A549 (cell line): ENCODE results near the gene INO80C. TPM values are rescaled to one million over a fixed set of nuclear protein-coding genes. Genes with fewer than 3 reads are reported as not detected.

Experiments used
- ATAC-seq, 2 experiments: fragments of 200-7000 bp in 1 of 2; fragments of >200 bp in 1 of 2; cut with Nextera tagmentation in 1 of 2; cut with Tn5 transposase in 1 of 2; 3 replicates each; pipeline versions ENCODE4 v1.8.0 to v1.9.1; 2018 to 2020; ENCODE audit warnings: mild to moderate bottlenecking in 1 of 2, moderate library complexity in 1 of 2
- CTCF ChIA-PET: fragments of 300-600 bp; sonication (Branson Sonifier 250); formaldehyde crosslinking; extraction: SDS; loops from one replicate; lab custom pipeline; 2021; ENCODE audit warnings: antibody characterized with exemption, inconsistent platforms; lab: Yijun Ruan, JAX
- POLR2A ChIA-PET: fragments of 350-600 bp; formaldehyde crosslinking; extraction: SDS; loops from one replicate; lab custom pipeline; 2021; ENCODE audit warnings: antibody characterized with exemption, inconsistent platforms; lab: Yijun Ruan, JAX
- DNase-seq, 2 experiments: peaks; one replicate each; pipeline versions ENCODE4 v3.0.0 to v3.0.0-alpha.2; 2011 to 2016; ENCODE audit warnings: low read depth in 1 of 2, low spot score in 1 of 2
- FAIRE-seq: peaks from 2 replicates; lab custom pipeline; 2011; peaks lifted over from hg19 to GRCh38; lab: Jason Lieb, UNC
- H3K27ac ChIP-seq, 2 experiments: fragments of >200 bp; sonication (Bioruptor Twin); formaldehyde crosslinking; 3 replicates each; pipeline ENCODE4 v1.5.1; 2016 to 2017
- H3K4me1 ChIP-seq: fragments of >200 bp; sonication (Bioruptor Twin); formaldehyde crosslinking; 3 replicates; pipeline ENCODE4 v1.6.1; 2016
- H3K4me2 ChIP-seq: fragments of >200 bp; sonication (Bioruptor Twin); formaldehyde crosslinking; 3 replicates; pipeline ENCODE4 v1.6.1; 2016
- H3K4me3 ChIP-seq: fragments of >200 bp; sonication (Bioruptor Twin); formaldehyde crosslinking; 3 replicates; pipeline ENCODE4 v1.5.1; 2016
- H3K9me3 ChIP-seq: fragments of >200 bp; sonication (Bioruptor Twin); formaldehyde crosslinking; 3 replicates; pipeline ENCODE4 v1.6.1; 2016
- CBX2 ChIP-seq: fragments of 200-600 bp; sonication (generic); IDR thresholded peaks from 2 replicates; pipeline ENCODE4 v1.6.1; 2016; ENCODE audit warnings: low read depth, mild to moderate bottlenecking, borderline replicate concordance
- CEBPB ChIP-seq, 2 experiments: fragments of >200 bp in 1 of 2; sonication (Bioruptor Twin) in 1 of 2; formaldehyde crosslinking in 1 of 2; IDR thresholded peaks; 2 replicates each; pipeline ENCODE4 v1.6.1; 2012 to 2016
- CHD4 ChIP-seq: fragments of 200-600 bp; sonication (generic); IDR thresholded peaks from 2 replicates; pipeline ENCODE4 v1.6.1; 2016; ENCODE audit warnings: antibody characterized with exemption, mild to moderate bottlenecking, borderline replicate concordance
- EHF ChIP-seq: fragments of 250-450 bp; sonication (Bioruptor Pico); IDR thresholded peaks from 2 replicates; pipeline ENCODE4 v1.5.0; 2020; ENCODE audit warnings: mild to moderate bottlenecking
- EP300 ChIP-seq, 2 experiments: fragments of >200 bp; sonication (Bioruptor Twin); formaldehyde crosslinking; IDR thresholded peaks; 2 replicates in 1 of 2; 3 replicates in 1 of 2; pipeline ENCODE4 v1.6.1; 2016 to 2017
- FOSL2 ChIP-seq, 2 experiments: fragments of 450-650 bp in 1 of 2; fragments of >200 bp in 1 of 2; sonication (Bioruptor Twin) in 1 of 2; formaldehyde crosslinking; IDR thresholded peaks; 2 replicates each; pipeline versions ENCODE4 v1.5.0 to v1.6.1; 2016 to 2020; ENCODE audit warnings: mild to moderate bottlenecking in 1 of 2, moderate library complexity in 1 of 2
- GATA3 ChIP-seq: IDR thresholded peaks from 2 replicates; pipeline ENCODE4 v1.6.1; 2012; ENCODE audit warnings: borderline replicate concordance
- HEYL ChIP-seq: fragments of 250-450 bp; sonication (Bioruptor Pico); IDR thresholded peaks from 2 replicates; pipeline ENCODE4 v1.8.0; 2021; ENCODE audit warnings: mild to moderate bottlenecking, moderate library complexity
- HOXB13 ChIP-seq: fragments of 250-450 bp; sonication (Bioruptor Pico); IDR thresholded peaks from 2 replicates; pipeline ENCODE4 v1.5.0; 2020; ENCODE audit warnings: low read depth, mild to moderate bottlenecking, moderate library complexity
- JUN ChIP-seq, 2 experiments: fragments of >200 bp; sonication (Bioruptor Twin); formaldehyde crosslinking; IDR thresholded peaks; 2 replicates in 1 of 2; 3 replicates in 1 of 2; pipeline ENCODE4 v1.6.1; 2016 to 2017
- JUNB ChIP-seq: fragments of >200 bp; sonication (Bioruptor Twin); formaldehyde crosslinking; IDR thresholded peaks from 2 replicates; pipeline ENCODE4 v1.6.1; 2016
- KDM5A ChIP-seq: fragments of 200-600 bp; sonication (generic); IDR thresholded peaks from 2 replicates; pipeline ENCODE4 v1.6.1; 2016; ENCODE audit warnings: antibody characterized with exemption, mild to moderate bottlenecking
- MAFK ChIP-seq: fragments of 450-650 bp; IDR thresholded peaks from 2 replicates; pipeline ENCODE4 v1.6.1; 2014; ENCODE audit not compliant: partially characterized antibody
- MAZ ChIP-seq: fragments of 150-350 bp; IDR thresholded peaks from 2 replicates; pipeline ENCODE4 v1.6.1; 2014; ENCODE audit warnings: antibody characterized with exemption, low read depth, low read length, borderline replicate concordance
- MYC ChIP-seq: IDR thresholded peaks from 2 replicates; pipeline ENCODE4 v1.6.1; 2012; ENCODE audit warnings: mild to moderate bottlenecking, inconsistent platforms, low read length, improper control_type of control experiment, borderline replicate concordance
- NFE2L2 ChIP-seq: fragments of 150-350 bp; conservative IDR thresholded peaks from 2 replicates; pipeline ENCODE4 v1.6.1; 2014; ENCODE audit warnings: low read length
- PHF8 ChIP-seq: fragments of 200-600 bp; sonication (generic); IDR thresholded peaks from 2 replicates; pipeline ENCODE4 v1.6.1; 2016; ENCODE audit warnings: low read depth, mild to moderate bottlenecking, antibody characterized with exemption, moderate library complexity, borderline replicate concordance
- RFX5 ChIP-seq: fragments of 450-650 bp; IDR thresholded peaks from 2 replicates; pipeline ENCODE4 v1.7.1; 2014; ENCODE audit warnings: antibody characterized with exemption, mild to moderate bottlenecking, moderate library complexity
- SMC3 ChIP-seq: fragments of >200 bp; sonication (Bioruptor Twin); formaldehyde crosslinking; IDR thresholded peaks from 3 replicates; pipeline ENCODE4 v1.6.1; 2018; ENCODE audit warnings: inconsistent platforms
- SREBF2 ChIP-seq: fragments of 450-650 bp; IDR thresholded peaks from 2 replicates; pipeline ENCODE4 v1.6.1; 2014; ENCODE audit warnings: mild to moderate bottlenecking, moderate library complexity
- TFCP2L1 ChIP-seq: fragments of 250-450 bp; sonication (Bioruptor Pico); IDR thresholded peaks from 2 replicates; pipeline ENCODE4 v1.5.0; 2021; ENCODE audit warnings: mild to moderate bottlenecking
- ZC3H11A ChIP-seq: fragments of 450-650 bp; IDR thresholded peaks from 2 replicates; pipeline ENCODE4 v1.6.1; 2014; ENCODE audit warnings: antibody characterized with exemption, mild to moderate bottlenecking
- ZNF302 ChIP-seq: fragments of 250-450 bp; sonication (Bioruptor Pico); IDR thresholded peaks from 2 replicates; pipeline ENCODE4 v1.9.0; 2021; ENCODE audit warnings: inconsistent platforms, mild to moderate bottlenecking, moderate library complexity
- WGBS: methylation state at CpG from one replicate; pipeline ENCODE4 v1.1.6; 2017; ENCODE audit errors: missing lambda C conversion rate; 5-methylcytosine and 5-hydroxymethylcytosine counted together
- polyA plus RNA-seq, 4 experiments: library from polyadenylated mRNA; depleted of rRNA in 3 of 4; stranded (reverse); fragments of >200 nt; fragmentation: RNase III in 1 of 4; extraction: RNeasy Plus Mini Kit Qiagen cat#74134 plus additional on column Dnase treatment in 1 of 4; gene quantifications; 2 replicates in 3 of 4; 3 replicates in 1 of 4; pipeline ENCODE4 v1.2.3, GENCODE V29; 2011 to 2017
- TF ChIP-seq, protein P1 (sequence below): fragments of >200 bp; sonication (Bioruptor Twin); formaldehyde crosslinking; IDR thresholded peaks from 3 replicates; pipeline ENCODE4 v1.6.1; 2016
- TF ChIP-seq, protein P2 (sequence below): IDR thresholded peaks from 2 replicates; pipeline ENCODE4 v1.6.1; 2012
- TF ChIP-seq, protein P3 (sequence below): IDR thresholded peaks from 2 replicates; pipeline ENCODE4 v1.6.1; 2012; ENCODE audit warnings: low read depth, borderline replicate concordance
- TF ChIP-seq, protein P4 (sequence below): fragments of >200 bp; sonication (Bioruptor Twin); formaldehyde crosslinking; IDR thresholded peaks from 2 replicates; pipeline ENCODE4 v1.6.1; 2016
- TF ChIP-seq, protein P5 (sequence below): IDR thresholded peaks from 2 replicates; pipeline ENCODE4 v1.6.1; 2012

The INO80C gene
- polyA plus RNA-seq, 2 of the 4 experiments (the other 2 are of a cell fraction) = 22.1 to 33.3 TPM

DNA sequence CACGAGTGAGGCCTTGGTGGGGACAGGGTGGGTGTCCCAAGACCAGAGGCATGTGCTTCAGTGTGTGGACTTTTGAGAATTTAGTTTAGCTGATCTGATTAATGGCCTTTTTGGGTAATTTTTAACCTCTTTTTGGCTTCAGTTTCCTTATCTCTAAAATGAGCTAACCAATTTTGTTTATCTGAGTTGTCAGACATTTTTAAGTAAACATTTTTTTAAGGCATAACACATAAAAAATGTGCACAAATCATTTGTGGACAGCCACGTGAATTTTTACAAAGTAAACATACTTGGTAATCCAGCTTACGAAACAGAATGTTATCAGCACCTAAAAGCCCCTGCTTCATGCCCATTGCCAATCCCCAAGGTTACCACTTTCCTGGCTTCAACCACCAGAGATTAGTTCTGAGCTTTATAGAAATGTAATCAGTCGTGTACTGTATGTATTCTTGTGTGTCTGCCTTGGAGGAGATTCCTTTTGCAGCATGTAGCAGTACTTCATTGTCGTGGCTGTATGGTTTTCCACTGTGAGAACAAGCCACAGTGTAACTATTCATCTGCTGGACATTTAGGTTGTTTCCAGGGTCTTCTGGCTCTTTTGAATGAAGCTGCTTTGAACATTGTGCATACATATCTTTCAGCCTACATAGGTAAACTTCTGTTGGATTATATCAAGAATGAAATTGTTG lies 8.4 kb upstream of the INO80C start:
- H3K4me2 ChIP-seq = peak overlapping the region; percentile 52
- DNase-seq = peak in 1 of 2 experiments; percentile 26
- 21% methylated on average over 5 of the region's 5 CpGs for WGBS
- ChIA-PET POLR2A (interaction anchor here (1.5 kb wide), 1 partner anchor 9 kb away, joined by 7 read pairs; the partner anchor contains the start of gene INO80C), CTCF (no interaction called here)
- no peak overlapping the region for H3K4me3 ChIP-seq
- peaks cover 40% of the 10 kb centered on the region for H3K4me1 ChIP-seq
- ATAC-seq = peak in 1 of 2 experiments; percentile 51; a peak in 3 of 6 replicates
- TF ChIP-seq MAZ (no peak), CHD4 (no peak), FOSL2 (IDR thresholded peaks at IDR 0.05) (no peak), FOSL2 (CRISPR knock-in tag; IDR thresholded peaks at IDR 0.05) (peak; percentile 35; the same call in 1 of the 2 replicates), CEBPB (IDR thresholded peaks at IDR 0.05) (peak in 1 of 2 experiments; percentile 39; a peak in 1 of 4 replicates), ZC3H11A (no peak), ZNF302 (no peak), MYC (no peak), PHF8 (no peak), GATA3 (peak; percentile 63; the same call in 1 of the 2 replicates), EP300 (IDR thresholded peaks at IDR 0.05) (peak; percentile 49; a peak in 3 of 5 replicates), MAFK (no peak), CBX2 (no peak), RFX5 (no peak), NFE2L2 (no peak), TFCP2L1 (CRISPR knock-in tag) (no peak), SMC3 (no peak), EHF (CRISPR knock-in tag) (no peak), JUNB (peak; percentile 47; the same call in 1 of the 2 replicates), KDM5A (no peak), SREBF2 (no peak), HOXB13 (CRISPR knock-in tag) (no peak), JUN (IDR thresholded peaks at IDR 0.05) (0 out of 5 replicates have a peak, but pooled peaks of 1 of the 2 experiments have one; percentile 41), HEYL (no peak)
- TF ChIP-seq, protein P1, sequence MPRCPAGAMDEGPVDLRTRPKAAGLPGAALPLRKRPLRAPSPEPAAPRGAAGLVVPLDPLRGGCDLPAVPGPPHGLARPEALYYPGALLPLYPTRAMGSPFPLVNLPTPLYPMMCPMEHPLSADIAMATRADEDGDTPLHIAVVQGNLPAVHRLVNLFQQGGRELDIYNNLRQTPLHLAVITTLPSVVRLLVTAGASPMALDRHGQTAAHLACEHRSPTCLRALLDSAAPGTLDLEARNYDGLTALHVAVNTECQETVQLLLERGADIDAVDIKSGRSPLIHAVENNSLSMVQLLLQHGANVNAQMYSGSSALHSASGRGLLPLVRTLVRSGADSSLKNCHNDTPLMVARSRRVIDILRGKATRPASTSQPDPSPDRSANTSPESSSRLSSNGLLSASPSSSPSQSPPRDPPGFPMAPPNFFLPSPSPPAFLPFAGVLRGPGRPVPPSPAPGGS = no peak
- TF ChIP-seq, protein P2, sequence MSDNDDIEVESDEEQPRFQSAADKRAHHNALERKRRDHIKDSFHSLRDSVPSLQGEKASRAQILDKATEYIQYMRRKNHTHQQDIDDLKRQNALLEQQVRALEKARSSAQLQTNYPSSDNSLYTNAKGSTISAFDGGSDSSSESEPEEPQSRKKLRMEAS = peak; percentile 26; the same call in 1 of the 2 replicates
- TF ChIP-seq, protein P3, sequence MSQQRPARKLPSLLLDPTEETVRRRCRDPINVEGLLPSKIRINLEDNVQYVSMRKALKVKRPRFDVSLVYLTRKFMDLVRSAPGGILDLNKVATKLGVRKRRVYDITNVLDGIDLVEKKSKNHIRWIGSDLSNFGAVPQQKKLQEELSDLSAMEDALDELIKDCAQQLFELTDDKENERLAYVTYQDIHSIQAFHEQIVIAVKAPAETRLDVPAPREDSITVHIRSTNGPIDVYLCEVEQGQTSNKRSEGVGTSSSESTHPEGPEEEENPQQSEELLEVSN = no peak
- TF ChIP-seq, protein P4, sequence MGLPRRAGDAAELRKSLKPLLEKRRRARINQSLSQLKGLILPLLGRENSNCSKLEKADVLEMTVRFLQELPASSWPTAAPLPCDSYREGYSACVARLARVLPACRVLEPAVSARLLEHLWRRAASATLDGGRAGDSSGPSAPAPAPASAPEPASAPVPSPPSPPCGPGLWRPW = no peak
- TF ChIP-seq, protein P5, sequence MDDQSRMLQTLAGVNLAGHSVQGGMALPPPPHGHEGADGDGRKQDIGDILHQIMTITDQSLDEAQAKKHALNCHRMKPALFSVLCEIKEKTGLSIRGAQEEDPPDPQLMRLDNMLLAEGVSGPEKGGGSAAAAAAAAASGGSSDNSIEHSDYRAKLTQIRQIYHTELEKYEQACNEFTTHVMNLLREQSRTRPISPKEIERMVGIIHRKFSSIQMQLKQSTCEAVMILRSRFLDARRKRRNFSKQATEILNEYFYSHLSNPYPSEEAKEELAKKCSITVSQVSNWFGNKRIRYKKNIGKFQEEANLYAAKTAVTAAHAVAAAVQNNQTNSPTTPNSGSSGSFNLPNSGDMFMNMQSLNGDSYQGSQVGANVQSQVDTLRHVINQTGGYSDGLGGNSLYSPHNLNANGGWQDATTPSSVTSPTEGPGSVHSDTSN = no peak
- FAIRE-seq = no peak
- H3K9me3 ChIP-seq = no peaks in the 10 kb centered on the region
- peak overlapping the region; percentile 66 to 76 for H3K27ac ChIP-seq
